Spleen (tissue), 7 donors: ENCODE data around the gene PANX1.

Experiments used
- POLR2AphosphoS5 ChIP-seq, 3 donors: sonication (generic); formaldehyde crosslinking; IDR thresholded peaks; one replicate each; pipeline ENCODE4 v1.5.1; 2017; ENCODE audit warnings: antibody characterized with exemption in 3 of 3
- TF ChIP-seq, protein P1 (sequence below), 11 experiments: fragments of 200-600 bp in 7 of 11; fragments of 450-650 bp in 4 of 11; sonication (generic) in 4 of 11; IDR thresholded peaks in 8 of 11; conservative IDR thresholded peaks in 3 of 11; 1 replicate in 7 of 11; 2 replicates in 4 of 11; pipeline versions ENCODE4 v1.4.0 to v1.8.0; 2016 to 2021; ENCODE audit warnings: antibody characterized with exemption in 11 of 11, inconsistent platforms in 4 of 11, mild to moderate bottlenecking in 1 of 11
- donor health status: DM: no; HTN: no; CAD: no; lungs with moderate emphysema.
- donor health status: DM: no; HTN: no; CAD: no.
- donor health status: DM: no; HTN: no; CAD: no.

DNA sequence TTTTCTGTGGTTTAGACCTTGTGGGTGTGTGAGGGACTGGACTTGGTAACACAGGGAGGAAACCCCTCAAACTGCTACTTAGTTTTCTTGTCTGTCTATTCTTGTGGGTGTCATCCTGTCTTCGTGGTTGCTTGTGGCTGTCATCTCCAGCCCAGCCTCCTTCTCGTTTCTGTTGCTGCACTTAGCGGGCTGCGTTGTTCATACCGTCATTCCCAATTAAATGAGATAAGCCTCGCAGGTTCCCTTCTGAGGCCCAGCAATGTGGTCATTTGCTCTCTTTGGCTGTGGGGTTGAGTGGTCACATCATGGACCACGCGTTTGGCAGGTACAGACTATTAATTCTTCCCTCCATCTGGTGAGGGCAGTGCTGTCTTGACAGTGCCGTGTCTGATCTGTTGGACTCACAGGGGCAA lies 18.8 kb downstream of the PANX1 start:
- TF ChIP-seq, protein P1, sequence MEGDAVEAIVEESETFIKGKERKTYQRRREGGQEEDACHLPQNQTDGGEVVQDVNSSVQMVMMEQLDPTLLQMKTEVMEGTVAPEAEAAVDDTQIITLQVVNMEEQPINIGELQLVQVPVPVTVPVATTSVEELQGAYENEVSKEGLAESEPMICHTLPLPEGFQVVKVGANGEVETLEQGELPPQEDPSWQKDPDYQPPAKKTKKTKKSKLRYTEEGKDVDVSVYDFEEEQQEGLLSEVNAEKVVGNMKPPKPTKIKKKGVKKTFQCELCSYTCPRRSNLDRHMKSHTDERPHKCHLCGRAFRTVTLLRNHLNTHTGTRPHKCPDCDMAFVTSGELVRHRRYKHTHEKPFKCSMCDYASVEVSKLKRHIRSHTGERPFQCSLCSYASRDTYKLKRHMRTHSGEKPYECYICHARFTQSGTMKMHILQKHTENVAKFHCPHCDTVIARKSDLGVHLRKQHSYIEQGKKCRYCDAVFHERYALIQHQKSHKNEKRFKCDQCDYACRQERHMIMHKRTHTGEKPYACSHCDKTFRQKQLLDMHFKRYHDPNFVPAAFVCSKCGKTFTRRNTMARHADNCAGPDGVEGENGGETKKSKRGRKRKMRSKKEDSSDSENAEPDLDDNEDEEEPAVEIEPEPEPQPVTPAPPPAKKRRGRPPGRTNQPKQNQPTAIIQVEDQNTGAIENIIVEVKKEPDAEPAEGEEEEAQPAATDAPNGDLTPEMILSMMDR (IDR thresholded peaks at IDR 0.05 in 8 of 11, conservative IDR thresholded peaks at IDR 0.05 in 3 of 11), result no peak
- TF ChIP-seq POLR2AphosphoS5 (IDR thresholded peaks at IDR 0.05), result no peak
